GM23338 (cell line): ENCODE results near the gene GPR156. TPM values are rescaled to one million over a fixed set of nuclear protein-coding genes. Genes with fewer than 3 reads are reported as not detected.

Source experiments
- ATAC-seq: fragments of 200-7000 bp; cut with Tn5 transposase; 3 replicates; pipeline ENCODE4 v1.9.1; 2020
- DNase-seq: peaks from one replicate; pipeline ENCODE4 v3.0.0-alpha.2; 2015; ENCODE audit warnings: low spot score
- H2AFZ ChIP-seq: fragments of 200-600 bp; sonication (generic); 2 replicates; pipeline ENCODE4 v1.8.0; 2016; ENCODE audit warnings: antibody characterized with exemption, mild to moderate bottlenecking, moderate library complexity
- H3F3A ChIP-seq: fragments of 200-600 bp; sonication (generic); replicated peaks from 2 replicates; pipeline ENCODE4 v1.8.0; 2017; ENCODE audit warnings: antibody characterized with exemption, mixed run types, low read depth
- H3K27ac ChIP-seq: fragments of 200-600 bp; sonication (generic); 2 replicates; pipeline ENCODE4 v1.6.1; 2016; ENCODE audit warnings: low read depth
- H3K27me3 ChIP-seq: fragments of 200-600 bp; sonication (generic); 2 replicates; pipeline ENCODE4 v1.8.0; 2016; ENCODE audit warnings: mild to moderate bottlenecking, mixed run types, moderate library complexity; ENCODE audit not compliant: insufficient read depth
- H3K36me3 ChIP-seq: fragments of 200-600 bp; sonication (generic); 2 replicates; pipeline ENCODE4 v1.8.0; 2016; ENCODE audit warnings: mild to moderate bottlenecking; ENCODE audit not compliant: insufficient read depth
- H3K4me1 ChIP-seq: fragments of 200-600 bp; sonication (generic); 2 replicates; pipeline ENCODE4 v1.8.0; 2016; ENCODE audit warnings: mild to moderate bottlenecking, moderate library complexity; ENCODE audit not compliant: insufficient read depth
- H3K4me2 ChIP-seq: fragments of 200-600 bp; sonication (generic); 2 replicates; pipeline ENCODE4 v1.7.1; 2017; ENCODE audit warnings: mixed run types
- H3K4me3 ChIP-seq: fragments of 200-600 bp; sonication (generic); 2 replicates; pipeline ENCODE4 v1.6.1; 2016; ENCODE audit warnings: mixed run types
- H3K79me2 ChIP-seq: fragments of 200-600 bp; sonication (generic); replicated peaks from 2 replicates; pipeline ENCODE4 v1.8.0; 2017; ENCODE audit warnings: mild to moderate bottlenecking; ENCODE audit not compliant: insufficient read depth
- H3K9me2 ChIP-seq: fragments of 200-600 bp; sonication (generic); 2 replicates; pipeline ENCODE4 v1.8.0; 2017; ENCODE audit not compliant: insufficient read depth
- H4K20me1 ChIP-seq: fragments of 200-600 bp; sonication (generic); replicated peaks from 2 replicates; pipeline ENCODE4 v1.8.0; 2017; ENCODE audit warnings: mild to moderate bottlenecking; ENCODE audit not compliant: insufficient read depth
- H3K27ac Mint-ChIP-seq: 2 replicates; pipeline ENCODE4 v1.8.0; 2020; ENCODE audit warnings: inconsistent platforms, mild to moderate bottlenecking, moderate library complexity, mixed read lengths
- H3K27me3 Mint-ChIP-seq: 3 replicates; pipeline ENCODE4 v1.8.0; 2022; ENCODE audit warnings: low read depth, mild to moderate bottlenecking, moderate library complexity, mixed read lengths, inconsistent platforms; ENCODE audit not compliant: insufficient read depth, poor library complexity
- H3K36me3 Mint-ChIP-seq: 3 replicates; pipeline ENCODE4 v1.8.0; 2021; ENCODE audit warnings: low read depth, mild to moderate bottlenecking, inconsistent platforms, moderate library complexity, mixed read lengths
- H3K4me1 Mint-ChIP-seq: 3 replicates; pipeline ENCODE4 v1.8.0; 2020; ENCODE audit warnings: mild to moderate bottlenecking, inconsistent platforms, mixed read lengths
- H3K4me3 Mint-ChIP-seq: 3 replicates; pipeline ENCODE4 v1.8.0; 2021; ENCODE audit warnings: moderate library complexity, mild to moderate bottlenecking, inconsistent platforms, mixed read lengths
- H3K9me3 Mint-ChIP-seq: 3 replicates; pipeline ENCODE4 v1.8.0; 2020; ENCODE audit warnings: moderate library complexity, mild to moderate bottlenecking, inconsistent platforms, mixed read lengths
- CREB1 ChIP-seq: fragments of 250-450 bp; sonication (Bioruptor Pico); IDR thresholded peaks from 2 replicates; pipeline ENCODE4 v1.5.0; 2020; ENCODE audit warnings: low read depth, mild to moderate bottlenecking, moderate library complexity
- EZH2phosphoT487 ChIP-seq: fragments of 200-600 bp; sonication (generic); IDR thresholded peaks from one replicate; pipeline ENCODE4 v1.8.1; 2018; ENCODE audit warnings: antibody characterized with exemption; ENCODE audit not compliant: unreplicated experiment
- JUNB ChIP-seq: IDR thresholded peaks from one replicate; pipeline ENCODE4 v1.6.1; 2016; ENCODE audit warnings: antibody characterized with exemption; ENCODE audit not compliant: unreplicated experiment
- NANOG ChIP-seq: IDR thresholded peaks from 2 replicates; pipeline ENCODE4 v1.6.1; 2016; ENCODE audit warnings: antibody characterized with exemption, borderline replicate concordance
- POLR2AphosphoS5 ChIP-seq: IDR thresholded peaks from 2 replicates; pipeline ENCODE4 v1.6.1; 2016; ENCODE audit warnings: antibody characterized with exemption, low read depth
- ZNF114 ChIP-seq: fragments of 250-450 bp; sonication (Bioruptor Pico); IDR thresholded peaks from 2 replicates; pipeline ENCODE4 v1.5.0; 2020; ENCODE audit warnings: mild to moderate bottlenecking, moderate library complexity
- ZNF331 ChIP-seq: fragments of 250-450 bp; sonication (Bioruptor Pico); IDR thresholded peaks from 2 replicates; pipeline ENCODE4 v1.5.0; 2020; ENCODE audit warnings: low read depth, mild to moderate bottlenecking, moderate library complexity
- polyA plus RNA-seq: library from polyadenylated mRNA; unstranded; fragments of >200 nt; fragmentation: Nextera tagmentation; extraction: Ambion mirVana; gene quantifications from 2 replicates; pipeline ENCODE4 v1.2.1, GENCODE V29; 2016
- total RNA-seq: library from RNA; depleted of rRNA; stranded (reverse); fragments of >200 nt; shearing (Covaris generic); gene quantifications from 2 replicates; pipeline ENCODE4 v1.2.3, GENCODE V29; 2014
- TF ChIP-seq, protein P1 (sequence below), 2 experiments: fragments of 200-600 bp in 1 of 2; sonication (generic) in 1 of 2; conservative IDR thresholded peaks; 2 replicates each; pipeline versions ENCODE4 v1.5.1 to v1.6.1; 2016 to 2017; ENCODE audit warnings: antibody characterized with exemption in 2 of 2, low read depth in 2 of 2, mild to moderate bottlenecking in 2 of 2, moderate library complexity in 1 of 2
- TF ChIP-seq, protein P2 (sequence below): IDR thresholded peaks from 2 replicates; pipeline ENCODE4 v1.6.1; 2016; ENCODE audit warnings: antibody characterized with exemption
- TF ChIP-seq, protein P3 (sequence below): IDR thresholded peaks from one replicate; pipeline ENCODE4 v1.6.1; 2018; ENCODE audit warnings: antibody characterized with exemption; ENCODE audit not compliant: unreplicated experiment

Gene GPR156
- total and polyA plus RNA-seq, 2 experiments from 2014 or later: 0.50 to 2.5 TPM

DNA sequence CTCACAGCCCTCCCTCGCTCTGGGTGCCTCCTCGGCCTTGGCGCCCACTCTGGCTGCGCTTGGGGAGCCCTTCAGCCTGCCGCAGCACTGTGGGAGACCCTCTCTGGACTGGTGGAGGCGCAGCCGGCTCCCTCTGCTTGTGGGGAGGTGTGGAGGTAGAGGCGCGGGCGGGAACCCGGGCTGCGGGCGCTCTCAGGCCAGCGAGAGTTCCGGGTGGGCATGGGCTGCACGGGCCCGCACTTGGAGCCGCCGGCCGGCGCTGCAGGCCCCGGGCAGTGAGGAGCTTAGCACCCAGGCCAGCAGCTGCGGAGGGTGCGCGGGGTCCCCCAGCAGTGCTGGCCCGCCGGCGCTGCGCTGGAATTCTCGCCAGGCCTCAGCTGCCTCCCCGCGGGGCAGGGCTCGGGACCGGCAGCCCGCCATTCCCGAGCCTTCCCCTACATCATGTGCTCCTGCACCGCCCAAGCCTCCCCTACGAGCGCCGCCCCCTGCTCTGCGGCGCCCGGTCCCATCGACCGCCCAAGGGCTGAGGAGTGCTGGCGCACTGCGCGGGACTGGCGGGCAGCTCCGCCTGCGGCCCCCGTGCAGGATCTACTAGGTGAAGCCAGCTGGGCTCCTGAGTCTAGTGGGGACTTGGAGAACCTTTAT lies 144.8 kb downstream of the GPR156 start:
- H3K4me1 Mint-ChIP-seq: peaks cover 5% of the 10 kb centered on the region
- Histone ChIP-seq H2AFZ (no peak overlapping the region), H3K27ac (no peak overlapping the region), H3K27me3 (no peaks in the 10 kb centered on the region), H3K79me2 (no peaks in the 10 kb centered on the region), H3K9me2 (peaks cover 16% of the 10 kb centered on the region; the same call in 1 of the 2 replicates), H3F3A (no peaks in the 10 kb centered on the region), H3K4me2 (no peak overlapping the region), H3K36me3 (no peaks in the 10 kb centered on the region), H3K4me1 (no peaks in the 10 kb centered on the region), H3K4me3 (no peak overlapping the region), H4K20me1 (no peaks in the 10 kb centered on the region)
- ATAC-seq: no peak
- no peak overlapping the region for H3K4me3 Mint-ChIP-seq
- DNase-seq: no peak
- H3K27ac Mint-ChIP-seq: no peak overlapping the region
- H3K27me3 Mint-ChIP-seq: no peaks in the 10 kb centered on the region
- H3K36me3 Mint-ChIP-seq: no peaks in the 10 kb centered on the region
- TF ChIP-seq EZH2phosphoT487: no peak
- TF ChIP-seq ZNF331 (CRISPR knock-in tag): no peak
- no peak for TF ChIP-seq POLR2AphosphoS5
- TF ChIP-seq, protein P1, sequence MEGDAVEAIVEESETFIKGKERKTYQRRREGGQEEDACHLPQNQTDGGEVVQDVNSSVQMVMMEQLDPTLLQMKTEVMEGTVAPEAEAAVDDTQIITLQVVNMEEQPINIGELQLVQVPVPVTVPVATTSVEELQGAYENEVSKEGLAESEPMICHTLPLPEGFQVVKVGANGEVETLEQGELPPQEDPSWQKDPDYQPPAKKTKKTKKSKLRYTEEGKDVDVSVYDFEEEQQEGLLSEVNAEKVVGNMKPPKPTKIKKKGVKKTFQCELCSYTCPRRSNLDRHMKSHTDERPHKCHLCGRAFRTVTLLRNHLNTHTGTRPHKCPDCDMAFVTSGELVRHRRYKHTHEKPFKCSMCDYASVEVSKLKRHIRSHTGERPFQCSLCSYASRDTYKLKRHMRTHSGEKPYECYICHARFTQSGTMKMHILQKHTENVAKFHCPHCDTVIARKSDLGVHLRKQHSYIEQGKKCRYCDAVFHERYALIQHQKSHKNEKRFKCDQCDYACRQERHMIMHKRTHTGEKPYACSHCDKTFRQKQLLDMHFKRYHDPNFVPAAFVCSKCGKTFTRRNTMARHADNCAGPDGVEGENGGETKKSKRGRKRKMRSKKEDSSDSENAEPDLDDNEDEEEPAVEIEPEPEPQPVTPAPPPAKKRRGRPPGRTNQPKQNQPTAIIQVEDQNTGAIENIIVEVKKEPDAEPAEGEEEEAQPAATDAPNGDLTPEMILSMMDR (conservative IDR thresholded peaks at IDR 0.05; ENCODE audit: low read depth in 2 of 2): no peak
- no peak for TF ChIP-seq NANOG
- no peak for TF ChIP-seq CREB1
- TF ChIP-seq JUNB: no peak
- TF ChIP-seq ZNF114: no peak
- TF ChIP-seq, protein P2, sequence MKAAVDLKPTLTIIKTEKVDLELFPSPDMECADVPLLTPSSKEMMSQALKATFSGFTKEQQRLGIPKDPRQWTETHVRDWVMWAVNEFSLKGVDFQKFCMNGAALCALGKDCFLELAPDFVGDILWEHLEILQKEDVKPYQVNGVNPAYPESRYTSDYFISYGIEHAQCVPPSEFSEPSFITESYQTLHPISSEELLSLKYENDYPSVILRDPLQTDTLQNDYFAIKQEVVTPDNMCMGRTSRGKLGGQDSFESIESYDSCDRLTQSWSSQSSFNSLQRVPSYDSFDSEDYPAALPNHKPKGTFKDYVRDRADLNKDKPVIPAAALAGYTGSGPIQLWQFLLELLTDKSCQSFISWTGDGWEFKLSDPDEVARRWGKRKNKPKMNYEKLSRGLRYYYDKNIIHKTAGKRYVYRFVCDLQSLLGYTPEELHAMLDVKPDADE: no peak
- TF ChIP-seq, protein P3, sequence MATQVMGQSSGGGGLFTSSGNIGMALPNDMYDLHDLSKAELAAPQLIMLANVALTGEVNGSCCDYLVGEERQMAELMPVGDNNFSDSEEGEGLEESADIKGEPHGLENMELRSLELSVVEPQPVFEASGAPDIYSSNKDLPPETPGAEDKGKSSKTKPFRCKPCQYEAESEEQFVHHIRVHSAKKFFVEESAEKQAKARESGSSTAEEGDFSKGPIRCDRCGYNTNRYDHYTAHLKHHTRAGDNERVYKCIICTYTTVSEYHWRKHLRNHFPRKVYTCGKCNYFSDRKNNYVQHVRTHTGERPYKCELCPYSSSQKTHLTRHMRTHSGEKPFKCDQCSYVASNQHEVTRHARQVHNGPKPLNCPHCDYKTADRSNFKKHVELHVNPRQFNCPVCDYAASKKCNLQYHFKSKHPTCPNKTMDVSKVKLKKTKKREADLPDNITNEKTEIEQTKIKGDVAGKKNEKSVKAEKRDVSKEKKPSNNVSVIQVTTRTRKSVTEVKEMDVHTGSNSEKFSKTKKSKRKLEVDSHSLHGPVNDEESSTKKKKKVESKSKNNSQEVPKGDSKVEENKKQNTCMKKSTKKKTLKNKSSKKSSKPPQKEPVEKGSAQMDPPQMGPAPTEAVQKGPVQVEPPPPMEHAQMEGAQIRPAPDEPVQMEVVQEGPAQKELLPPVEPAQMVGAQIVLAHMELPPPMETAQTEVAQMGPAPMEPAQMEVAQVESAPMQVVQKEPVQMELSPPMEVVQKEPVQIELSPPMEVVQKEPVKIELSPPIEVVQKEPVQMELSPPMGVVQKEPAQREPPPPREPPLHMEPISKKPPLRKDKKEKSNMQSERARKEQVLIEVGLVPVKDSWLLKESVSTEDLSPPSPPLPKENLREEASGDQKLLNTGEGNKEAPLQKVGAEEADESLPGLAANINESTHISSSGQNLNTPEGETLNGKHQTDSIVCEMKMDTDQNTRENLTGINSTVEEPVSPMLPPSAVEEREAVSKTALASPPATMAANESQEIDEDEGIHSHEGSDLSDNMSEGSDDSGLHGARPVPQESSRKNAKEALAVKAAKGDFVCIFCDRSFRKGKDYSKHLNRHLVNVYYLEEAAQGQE: no peak
- H3K9me3 Mint-ChIP-seq: peaks cover 2% of the 10 kb centered on the region; the same call in 1 of the 3 replicates
